NCI-H1930 (cell line): Measurements from ENCODE around the gene CSPG4.
"Not testable (repeated sequence)": the region's sequence is repeated elsewhere in the genome, so short reads cannot be mapped to it uniquely, and the experiment has no call there.

Source experiments
- DNase-seq, 2 experiments: peaks; one replicate each; lab custom pipeline; 2025; lab: John Stamatoyannopoulos, UW

The CSPG4 gene

DNA sequence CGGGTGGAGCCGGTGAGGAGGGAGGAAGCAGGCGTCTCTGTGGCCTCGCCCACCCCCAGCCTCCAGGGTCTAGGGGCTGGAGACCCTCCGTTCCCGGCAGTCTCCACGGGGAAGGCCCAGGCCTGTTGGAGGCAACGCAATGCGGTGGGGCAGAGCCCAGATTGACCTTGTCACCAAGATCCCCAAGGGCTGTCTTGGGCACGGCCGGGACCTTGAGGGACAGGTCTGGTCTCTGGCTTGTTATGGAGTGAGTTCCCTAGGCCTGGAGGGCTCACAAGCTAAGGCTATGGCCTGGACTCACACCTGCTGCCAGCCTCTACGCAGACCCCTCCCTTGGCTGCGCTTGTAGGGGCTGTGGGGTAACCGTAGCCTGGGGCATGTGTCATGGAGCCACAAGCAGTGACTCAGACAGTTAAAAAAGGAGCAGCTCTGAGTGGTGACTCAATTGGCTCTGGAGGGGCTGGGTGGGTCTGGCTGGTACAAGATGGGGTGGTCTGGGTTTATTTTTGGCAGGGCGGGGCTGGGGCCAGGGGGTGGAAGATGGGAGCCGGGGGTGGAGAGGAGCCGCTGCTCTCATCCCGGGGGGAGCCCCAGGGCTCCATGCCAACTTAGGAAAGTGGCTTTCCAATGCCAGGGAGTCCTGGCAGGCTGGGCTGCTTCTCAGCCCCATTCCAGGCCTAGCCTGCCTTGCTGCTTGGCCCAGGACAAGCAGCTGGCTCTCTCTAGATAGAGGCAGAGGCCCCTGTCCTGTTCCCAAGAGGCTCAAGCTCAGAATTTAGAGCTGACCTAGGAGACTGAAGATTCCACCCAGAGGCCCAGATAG is 9.0 kb downstream of the CSPG4 start:
- DNase-seq = not testable (repeated sequence)

DNA sequence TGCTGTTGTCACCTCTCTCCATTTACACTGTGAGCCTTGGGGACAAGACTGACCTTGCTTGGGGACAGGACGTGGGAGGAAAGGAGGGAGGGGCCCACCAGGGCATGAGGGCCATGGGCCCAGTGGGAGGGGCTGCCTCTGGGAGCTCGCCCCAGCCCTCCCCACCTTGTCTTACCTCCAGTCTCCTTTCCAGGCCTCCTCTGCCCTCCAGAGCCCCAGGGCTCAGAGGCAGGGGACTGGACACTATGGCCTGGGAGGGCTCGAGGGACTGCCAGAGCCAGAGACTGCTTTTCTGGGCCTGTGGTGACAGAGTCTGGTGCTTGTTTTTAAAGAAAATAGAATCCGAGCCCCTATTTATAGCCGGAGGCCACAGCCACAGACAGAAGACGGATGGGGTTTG is 10.2 kb downstream of the CSPG4 start:
- no peak for DNase-seq

DNA sequence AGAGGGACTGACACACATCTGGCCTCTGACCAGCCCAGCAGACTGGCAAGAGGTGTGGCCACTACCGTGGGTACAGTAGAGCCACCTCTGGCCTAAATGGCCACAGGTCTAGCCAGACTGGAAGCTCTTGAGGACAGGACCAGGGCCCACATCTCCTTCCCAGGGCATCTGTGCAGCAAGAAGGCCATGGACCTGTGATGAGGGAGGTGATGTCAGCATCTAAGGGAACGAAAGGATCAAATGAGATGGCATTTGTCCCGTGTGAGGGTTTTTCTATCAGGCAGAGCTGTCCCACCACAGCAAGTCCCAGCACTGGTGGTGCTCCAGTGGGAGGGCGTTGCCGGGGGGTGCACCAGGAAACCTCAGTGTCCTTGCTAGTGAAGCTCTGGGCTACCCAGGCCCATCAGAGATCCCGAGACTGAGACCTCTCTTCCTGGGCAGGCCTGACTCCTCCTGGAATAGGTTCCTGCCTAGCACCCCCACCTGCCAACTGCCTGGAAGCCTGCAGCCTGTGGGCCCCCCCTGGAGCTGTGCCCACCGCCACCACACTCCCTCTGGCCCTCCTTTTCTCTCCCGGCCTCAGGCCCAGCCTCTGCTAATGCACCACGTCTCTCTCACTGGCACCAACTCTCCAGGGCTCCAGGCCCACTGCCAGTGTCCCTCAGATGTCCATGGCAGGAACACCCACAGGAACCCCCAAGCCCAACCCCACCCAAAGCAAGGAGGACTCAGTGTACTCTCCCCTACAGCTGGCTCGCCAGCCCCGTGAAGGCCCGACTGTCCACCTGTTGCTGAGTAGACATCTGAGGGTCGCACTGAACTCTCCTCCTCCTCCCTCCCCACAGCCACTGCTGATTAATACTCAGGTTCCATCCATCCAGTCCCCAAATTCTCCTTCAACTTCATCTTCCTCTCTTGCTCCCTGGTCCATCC is 11.3 kb downstream of the CSPG4 start:
- not testable (repeated sequence) for DNase-seq

- not testable (repeated sequence) for DNase-seq
Measured at GRCh38 chr15:75699961-75700874, 12.4 kb downstream of the CSPG4 start.

- DNase-seq = not testable (repeated sequence)
Measured at GRCh38 chr15:75699517-75699916, 13.1 kb downstream of the CSPG4 start.

- not testable (repeated sequence) for DNase-seq
Measured at GRCh38 chr15:75697974-75698747, 14.5 kb downstream of the CSPG4 start.

- DNase-seq = no peak
Measured at GRCh38 chr15:75697523-75697922, 15.1 kb downstream of the CSPG4 start.

GRCh38 chr15:75696854-75697259 is 15.8 kb downstream of the CSPG4 start:
- DNase-seq = no peak

- no peak for DNase-seq
Measured at GRCh38 chr15:75696311-75696720, 16.3 kb downstream of the CSPG4 start.

- DNase-seq = no peak
Measured at GRCh38 chr15:75695634-75696310, 16.9 kb downstream of the CSPG4 start.

- DNase-seq = no peak
Measured at GRCh38 chr15:75695220-75695619, 17.4 kb downstream of the CSPG4 start.

GRCh38 chr15:75694241-75695182 is 18.1 kb downstream of the CSPG4 start:
- no peak for DNase-seq

DNA sequence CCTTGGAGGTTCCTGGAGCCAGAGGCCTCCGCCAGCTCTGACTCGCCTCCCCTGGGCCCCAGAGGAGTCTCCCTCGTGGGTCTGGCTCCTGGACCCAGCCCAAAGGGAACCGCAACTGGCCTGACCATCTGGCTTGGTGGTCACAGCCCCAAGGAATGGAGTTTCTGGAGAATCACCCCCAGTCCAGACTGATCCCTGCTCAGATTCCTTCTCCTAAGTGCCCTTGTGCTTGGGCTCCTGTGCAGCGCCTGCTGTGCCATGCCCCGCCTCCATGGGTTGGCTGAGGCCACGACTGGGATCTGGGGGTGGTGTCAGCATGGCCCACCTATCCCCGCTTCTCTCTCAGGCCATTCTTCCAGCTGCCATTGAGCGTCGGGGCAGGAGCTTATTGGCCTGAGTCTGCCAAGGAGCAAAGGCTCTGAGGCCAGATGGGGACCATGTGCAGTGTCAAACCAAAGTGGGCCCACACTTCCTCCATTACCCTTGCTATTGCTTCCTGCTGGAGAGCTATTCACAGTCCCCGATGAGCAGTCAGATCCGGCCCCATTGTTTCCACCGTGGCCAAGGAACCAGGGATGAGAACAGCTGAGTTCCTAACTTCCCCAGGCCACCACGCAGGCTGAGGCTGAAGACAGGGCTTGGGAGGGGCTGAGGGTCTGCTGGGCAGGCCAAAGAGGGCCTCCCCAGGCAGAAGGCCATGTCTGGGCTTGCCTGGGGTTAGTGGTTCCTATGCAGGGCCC is 19.0 kb downstream of the CSPG4 start:
- no peak for DNase-seq

- not testable (repeated sequence) for DNase-seq
Measured at GRCh38 chr15:75693028-75693427, 19.6 kb downstream of the CSPG4 start.

DNA sequence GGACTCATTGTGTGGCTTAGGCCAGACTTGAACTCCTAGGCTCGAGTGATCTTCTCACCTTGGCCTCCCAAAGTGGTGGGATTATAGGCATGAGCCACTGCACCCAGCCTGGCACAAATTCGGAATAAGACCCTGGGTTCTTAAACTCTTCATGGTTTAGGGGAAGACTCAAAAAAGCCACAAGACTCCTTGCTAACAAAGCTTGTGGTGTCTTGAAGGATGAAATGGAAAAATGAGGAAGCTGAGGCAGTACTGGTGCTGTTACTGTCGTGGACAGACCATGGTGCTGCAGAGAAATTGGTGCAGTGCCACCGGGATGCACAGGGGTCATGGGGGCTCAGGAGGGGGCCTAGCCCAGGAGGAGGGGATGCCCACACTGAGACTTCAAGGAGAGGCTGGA is 20.3 kb downstream of the CSPG4 start:
- not testable (repeated sequence) for DNase-seq

GRCh38 chr15:75689429-75689828 is 23.2 kb downstream of the CSPG4 start:
- not testable (repeated sequence) for DNase-seq

GRCh38 chr15:75688831-75689230 is 23.8 kb downstream of the CSPG4 start:
- no peak for DNase-seq

- no peak for DNase-seq
Measured at GRCh38 chr15:75688278-75688557, 24.4 kb downstream of the CSPG4 start.
